Tibial artery (tissue), 4 donors: ENCODE data around the gene ANOS1.

Experiments used
- DNase-seq, 2 donors: peaks; one replicate each; pipeline ENCODE4 v3.0.0-alpha.2; 2019
- H3K27ac ChIP-seq, 2 donors: fragments of 200-600 bp; sonication (generic) in 1 of 2; 1 replicate in 1 of 2; 2 replicates in 1 of 2; pipeline ENCODE4 v1.5.1; 2018 to 2019; ENCODE audit warnings: mild to moderate bottlenecking in 1 of 2
- H3K27me3 ChIP-seq, 2 donors: fragments of 200-600 bp; sonication (generic) in 1 of 2; one replicate each; pipeline versions ENCODE4 v1.5.1 to v1.6.0; 2016 to 2019
- H3K36me3 ChIP-seq, 3 donors: fragments of 200-600 bp; sonication (generic) in 2 of 3; one replicate each; pipeline ENCODE4 v1.5.1; 2016 to 2019; ENCODE audit warnings: mild to moderate bottlenecking in 2 of 3
- H3K4me1 ChIP-seq, 4 donors: fragments of 200-600 bp; sonication (generic) in 2 of 4; 1 replicate in 3 of 4; 2 replicates in 1 of 4; pipeline ENCODE4 v1.5.1; 2016 to 2019
- H3K4me3 ChIP-seq, 2 donors: fragments of 200-600 bp; sonication (generic) in 1 of 2; 1 replicate in 1 of 2; 2 replicates in 1 of 2; pipeline ENCODE4 v1.5.1; 2018 to 2019; ENCODE audit warnings: mild to moderate bottlenecking in 2 of 2
- H3K9me3 ChIP-seq, 3 donors: fragments of 200-600 bp; sonication (generic) in 1 of 3; one replicate each; pipeline ENCODE4 v1.5.1; 2016 to 2019
- intact Hi-C: fragments of 100-400 bp; cut with DNase I; formaldehyde crosslinking; loops from one replicate; pipeline ENCODE4 v1.15.0; 2023; ENCODE audit warnings: low total_unique reads
- TF ChIP-seq, protein P1 (sequence below), 2 experiments: fragments of 200-600 bp in 1 of 2; fragments of 450-650 bp in 1 of 2; IDR thresholded peaks; one replicate each; pipeline ENCODE4 v1.5.1; 2017 to 2019; ENCODE audit warnings: antibody characterized with exemption in 2 of 2, mild to moderate bottlenecking in 1 of 2, moderate library complexity in 1 of 2

Gene ANOS1

DNA sequence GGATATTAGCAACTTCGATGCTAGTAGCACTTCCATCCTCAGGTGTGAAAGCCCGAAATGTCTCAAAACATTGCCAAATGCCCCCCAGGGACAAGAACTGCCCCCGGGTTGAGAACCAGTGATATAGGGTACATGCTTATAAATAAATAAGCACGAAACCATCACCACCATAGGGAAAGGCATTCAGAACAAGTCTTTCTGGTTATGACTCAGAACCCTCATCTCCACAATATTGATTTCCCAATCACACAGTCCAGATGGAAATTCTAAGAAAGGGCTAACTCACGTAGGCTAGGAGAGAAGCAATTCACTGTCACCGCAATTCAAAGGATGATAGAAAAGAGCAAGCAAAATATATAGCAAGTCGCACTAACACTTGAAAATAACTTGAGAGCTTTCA lies 84.8 kb downstream of the ANOS1 start:
- Histone ChIP-seq H3K36me3 (no peaks in the 10 kb centered on the region), H3K4me1 (no peaks in the 10 kb centered on the region), H3K4me3 (no peak overlapping the region), H3K27me3 (no peaks in the 10 kb centered on the region), H3K9me3 (no peaks in the 10 kb centered on the region), H3K27ac (no peak overlapping the region)
- TF ChIP-seq, protein P1, sequence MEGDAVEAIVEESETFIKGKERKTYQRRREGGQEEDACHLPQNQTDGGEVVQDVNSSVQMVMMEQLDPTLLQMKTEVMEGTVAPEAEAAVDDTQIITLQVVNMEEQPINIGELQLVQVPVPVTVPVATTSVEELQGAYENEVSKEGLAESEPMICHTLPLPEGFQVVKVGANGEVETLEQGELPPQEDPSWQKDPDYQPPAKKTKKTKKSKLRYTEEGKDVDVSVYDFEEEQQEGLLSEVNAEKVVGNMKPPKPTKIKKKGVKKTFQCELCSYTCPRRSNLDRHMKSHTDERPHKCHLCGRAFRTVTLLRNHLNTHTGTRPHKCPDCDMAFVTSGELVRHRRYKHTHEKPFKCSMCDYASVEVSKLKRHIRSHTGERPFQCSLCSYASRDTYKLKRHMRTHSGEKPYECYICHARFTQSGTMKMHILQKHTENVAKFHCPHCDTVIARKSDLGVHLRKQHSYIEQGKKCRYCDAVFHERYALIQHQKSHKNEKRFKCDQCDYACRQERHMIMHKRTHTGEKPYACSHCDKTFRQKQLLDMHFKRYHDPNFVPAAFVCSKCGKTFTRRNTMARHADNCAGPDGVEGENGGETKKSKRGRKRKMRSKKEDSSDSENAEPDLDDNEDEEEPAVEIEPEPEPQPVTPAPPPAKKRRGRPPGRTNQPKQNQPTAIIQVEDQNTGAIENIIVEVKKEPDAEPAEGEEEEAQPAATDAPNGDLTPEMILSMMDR (IDR thresholded peaks at IDR 0.05), result no peak
- intact Hi-C loops, result no loop called here
- DNase-seq, result no peak

DNA sequence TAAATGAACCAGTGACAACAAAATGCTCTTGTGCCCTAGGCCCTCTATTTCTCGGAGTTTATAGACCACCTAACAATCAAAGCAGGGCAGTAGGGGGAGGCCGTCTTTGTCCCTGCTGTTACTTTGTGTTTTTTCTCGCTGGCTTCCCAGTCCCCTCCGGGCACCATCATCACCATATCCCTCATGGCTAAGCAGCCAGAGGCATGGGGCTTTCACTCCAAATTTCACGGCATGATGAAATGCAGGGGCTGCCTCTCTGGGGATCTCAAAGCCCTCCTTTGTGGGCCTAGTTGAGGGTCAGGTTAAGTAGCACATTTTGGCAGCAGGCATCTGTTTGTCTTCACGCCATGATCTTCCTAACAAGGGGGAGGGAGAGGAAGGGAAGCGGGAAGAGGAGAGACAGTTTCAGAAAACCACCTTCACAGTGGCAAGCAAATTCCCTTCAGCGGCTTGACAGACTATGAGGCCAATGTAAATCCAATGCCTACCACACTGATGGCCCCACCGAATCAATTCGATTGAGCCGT lies 91.9 kb downstream of the ANOS1 start:
- Histone ChIP-seq H3K9me3 (no peaks in the 10 kb centered on the region), H3K27ac (no peak overlapping the region), H3K4me3 (no peak overlapping the region), H3K36me3 (no peaks in the 10 kb centered on the region), H3K4me1 (no peaks in the 10 kb centered on the region), H3K27me3 (no peaks in the 10 kb centered on the region)
- DNase-seq, result no peak
- TF ChIP-seq, protein P1 (IDR thresholded peaks at IDR 0.05), result no peak
- intact Hi-C loops, result no loop called here

DNA sequence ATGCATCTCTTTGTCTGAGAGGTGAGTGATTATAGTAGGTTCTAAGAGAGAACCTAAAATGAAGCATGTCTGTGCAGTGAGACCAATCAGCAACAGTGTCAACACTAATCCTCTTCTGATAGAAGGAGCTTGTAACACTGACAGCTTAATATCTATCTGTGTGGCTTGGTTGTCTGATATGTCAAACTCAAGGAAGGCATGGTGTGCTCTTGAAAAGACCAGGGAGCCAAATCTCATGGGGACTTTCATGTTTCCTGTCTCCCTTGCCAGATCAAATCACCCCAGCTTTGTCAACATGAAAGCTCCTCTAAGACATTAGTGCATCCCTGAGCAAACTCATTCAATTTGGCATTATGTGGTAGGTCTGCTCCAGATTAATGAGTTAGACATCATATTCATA lies 95.4 kb downstream of the ANOS1 start:
- DNase-seq, result no peak
- no peaks in the 10 kb centered on the region for H3K27me3 ChIP-seq
- no peak overlapping the region for H3K4me3 ChIP-seq
- intact Hi-C loops, result no loop called here
- H3K4me1 ChIP-seq, result no peaks in the 10 kb centered on the region
- H3K36me3 ChIP-seq, result no peaks in the 10 kb centered on the region
- H3K9me3 ChIP-seq, result no peaks in the 10 kb centered on the region
- TF ChIP-seq, protein P1 (IDR thresholded peaks at IDR 0.05), result no peak
- H3K27ac ChIP-seq, result no peak overlapping the region

DNA sequence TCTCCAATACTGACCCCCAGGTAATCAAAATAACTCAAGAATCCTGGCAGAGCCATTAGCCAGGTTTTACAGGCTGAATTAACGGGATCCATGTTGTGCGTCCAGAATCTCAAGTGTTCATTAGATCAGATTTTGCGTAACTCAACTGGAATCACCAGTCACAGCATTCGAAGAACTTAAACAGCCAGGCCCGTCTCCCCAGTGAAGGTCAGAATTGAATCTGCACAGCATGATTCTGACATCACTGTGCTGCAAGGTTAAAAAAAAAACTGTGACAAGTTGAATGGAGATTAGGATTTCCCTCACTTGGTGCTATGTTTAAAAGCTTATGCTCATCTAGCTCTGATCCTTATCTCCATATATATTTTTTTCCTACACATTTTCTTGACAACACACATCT lies 96.1 kb downstream of the ANOS1 start:
- no peaks in the 10 kb centered on the region for H3K9me3 ChIP-seq
- no peaks in the 10 kb centered on the region for H3K4me1 ChIP-seq
- no peak overlapping the region for H3K4me3 ChIP-seq
- intact Hi-C loops, result no loop called here
- H3K27me3 ChIP-seq, result no peaks in the 10 kb centered on the region
- no peaks in the 10 kb centered on the region for H3K36me3 ChIP-seq
- no peak for DNase-seq
- TF ChIP-seq, protein P1 (IDR thresholded peaks at IDR 0.05), result no peak
- H3K27ac ChIP-seq, result no peak overlapping the region

DNA sequence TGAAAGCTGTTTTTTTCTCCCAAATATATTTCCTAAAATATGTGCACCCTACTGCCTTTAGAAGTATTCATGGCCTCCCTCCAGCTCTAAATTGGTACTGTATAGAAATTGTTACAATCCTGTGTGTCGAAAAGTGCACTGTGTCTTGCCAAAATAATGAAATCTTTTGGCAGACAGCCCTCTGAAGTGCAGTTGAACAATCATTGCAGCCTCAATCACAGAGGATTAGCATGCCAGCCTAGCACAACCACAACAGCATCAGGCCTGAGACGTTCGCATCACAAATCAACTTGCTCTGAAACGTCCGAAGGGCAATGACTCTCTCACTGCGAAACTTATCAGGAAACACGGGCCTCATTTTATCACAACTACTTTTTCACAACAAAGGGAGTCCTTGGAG lies 99.0 kb downstream of the ANOS1 start:
- Histone ChIP-seq H3K36me3 (no peaks in the 10 kb centered on the region), H3K9me3 (no peaks in the 10 kb centered on the region), H3K4me1 (no peaks in the 10 kb centered on the region), H3K27me3 (no peaks in the 10 kb centered on the region), H3K27ac (no peak overlapping the region), H3K4me3 (no peak overlapping the region)
- intact Hi-C loops, result no loop called here
- TF ChIP-seq, protein P1 (IDR thresholded peaks at IDR 0.05), result no peak
- DNase-seq, result no peak

DNA sequence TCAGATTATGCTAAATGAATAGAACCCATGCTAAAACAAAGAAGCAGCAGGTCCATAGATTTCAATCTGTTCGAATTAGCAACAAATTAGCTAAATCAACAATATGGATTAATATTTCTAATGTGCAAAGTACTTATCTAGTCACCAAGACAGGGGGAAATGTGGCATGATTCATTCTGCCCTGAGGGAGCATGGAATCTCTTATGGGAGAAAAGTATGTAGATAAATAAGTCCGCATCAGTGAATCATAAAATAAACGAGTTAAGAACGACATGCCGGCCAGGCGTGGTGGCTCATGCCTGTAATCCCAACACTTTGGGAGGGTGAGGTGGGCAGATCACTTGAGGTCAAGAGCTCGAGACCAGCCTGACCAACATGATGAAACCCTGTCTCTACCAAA lies 102.1 kb downstream of the ANOS1 start:
- H3K27ac ChIP-seq, result no peak overlapping the region
- H3K36me3 ChIP-seq, result no peaks in the 10 kb centered on the region
- H3K9me3 ChIP-seq, result no peaks in the 10 kb centered on the region
- no peak for DNase-seq
- intact Hi-C loops, result no loop called here
- no peaks in the 10 kb centered on the region for H3K4me1 ChIP-seq
- no peaks in the 10 kb centered on the region for H3K27me3 ChIP-seq
- TF ChIP-seq, protein P1 (IDR thresholded peaks at IDR 0.05), result no peak
- H3K4me3 ChIP-seq, result no peak overlapping the region
